H1 (cell line): Measurements from ENCODE around the gene CCDC15. TPM values are rescaled to one million over a fixed set of nuclear protein-coding genes. Genes with fewer than 3 reads are reported as not detected.

Experiments used
- ASH2L ChIP-seq: fragments of 200-600, 300-600 bp; sonication (generic); IDR thresholded peaks from one replicate; pipeline ENCODE4 v1.7.1; 2017; ENCODE audit warnings: low read length
- CHD2 ChIP-seq: IDR thresholded peaks from 2 replicates; pipeline ENCODE4 v1.6.1; 2012; ENCODE audit warnings: low read length, improper control_type of control experiment
- EGR1 ChIP-seq: IDR thresholded peaks from 2 replicates; pipeline ENCODE4 v1.6.1; 2011; ENCODE audit warnings: low read depth, low read length, borderline replicate concordance
- JUND ChIP-seq: IDR thresholded peaks from 2 replicates; pipeline ENCODE4 v1.6.1; 2011; ENCODE audit warnings: mild to moderate bottlenecking, improper control_type of control experiment, low read length
- PHF8 ChIP-seq: fragments of 200-600 bp; sonication (generic); conservative IDR thresholded peaks from 2 replicates; pipeline ENCODE4 v1.7.1; 2012; ENCODE audit warnings: low read depth, mild to moderate bottlenecking, inconsistent platforms, low read length, moderate library complexity
- POLR2A ChIP-seq, 2 experiments: IDR thresholded peaks; 1 replicate in 1 of 2; 2 replicates in 1 of 2; pipeline ENCODE4 v1.6.1; 2011; ENCODE audit warnings: low read depth in 2 of 2, low read length in 2 of 2, mild to moderate bottlenecking in 2 of 2; ENCODE audit errors: control extremely low read depth in 1 of 2
- RBBP5 ChIP-seq: IDR thresholded peaks from 2 replicates; pipeline ENCODE4 v1.7.1; 2012; ENCODE audit warnings: low read depth, mild to moderate bottlenecking, inconsistent platforms, low read length, moderate library complexity, borderline replicate concordance
- SP1 ChIP-seq: IDR thresholded peaks from 2 replicates; pipeline ENCODE4 v1.6.1; 2011; ENCODE audit warnings: low read depth, low read length
- SP2 ChIP-seq: IDR thresholded peaks from 2 replicates; pipeline ENCODE4 v1.6.1; 2012; ENCODE audit warnings: mild to moderate bottlenecking, low read length, inconsistent platforms
- polyA plus RNA-seq, 7 experiments: library from polyadenylated mRNA; depleted of rRNA in 3 of 7; stranded (reverse) in 5 of 7; unstranded in 2 of 7; fragments of >200 nt in 5 of 7; fragments of 200-250 nt in 2 of 7; gene quantifications; 1 replicate in 5 of 7; 2 replicates in 1 of 7; 4 replicates in 1 of 7; pipeline versions ENCODE4 v1.2.1 to v1.2.3, GENCODE V29; 2011 to 2013; ENCODE audit warnings: missing spikeins in 2 of 7, mixed read lengths in 2 of 7
- total RNA-seq: library from RNA; stranded (reverse); fragmentation: NEBNext Ultra II Directional; extraction: Animal tissue kit (Norgen Biotek cat#: 25700); gene quantifications from 2 replicates; pipeline ENCODE4 v1.2.1, GENCODE V29; 2021
- TF ChIP-seq, protein P1 (sequence below): fragments of 300-600 bp; sonication (generic); IDR thresholded peaks from 2 replicates; pipeline ENCODE4 v1.7.1; 2012; ENCODE audit warnings: low read length, moderate library complexity, mild to moderate bottlenecking, inconsistent platforms; ENCODE audit not compliant: insufficient replicate concordance

The CCDC15 gene
- total and polyA plus RNA-seq, 2 of the 8 experiments (the other 6 are each of a cell fraction or from before 2014, with no cell fraction given) = 1.5 to 3.1 TPM

DNA sequence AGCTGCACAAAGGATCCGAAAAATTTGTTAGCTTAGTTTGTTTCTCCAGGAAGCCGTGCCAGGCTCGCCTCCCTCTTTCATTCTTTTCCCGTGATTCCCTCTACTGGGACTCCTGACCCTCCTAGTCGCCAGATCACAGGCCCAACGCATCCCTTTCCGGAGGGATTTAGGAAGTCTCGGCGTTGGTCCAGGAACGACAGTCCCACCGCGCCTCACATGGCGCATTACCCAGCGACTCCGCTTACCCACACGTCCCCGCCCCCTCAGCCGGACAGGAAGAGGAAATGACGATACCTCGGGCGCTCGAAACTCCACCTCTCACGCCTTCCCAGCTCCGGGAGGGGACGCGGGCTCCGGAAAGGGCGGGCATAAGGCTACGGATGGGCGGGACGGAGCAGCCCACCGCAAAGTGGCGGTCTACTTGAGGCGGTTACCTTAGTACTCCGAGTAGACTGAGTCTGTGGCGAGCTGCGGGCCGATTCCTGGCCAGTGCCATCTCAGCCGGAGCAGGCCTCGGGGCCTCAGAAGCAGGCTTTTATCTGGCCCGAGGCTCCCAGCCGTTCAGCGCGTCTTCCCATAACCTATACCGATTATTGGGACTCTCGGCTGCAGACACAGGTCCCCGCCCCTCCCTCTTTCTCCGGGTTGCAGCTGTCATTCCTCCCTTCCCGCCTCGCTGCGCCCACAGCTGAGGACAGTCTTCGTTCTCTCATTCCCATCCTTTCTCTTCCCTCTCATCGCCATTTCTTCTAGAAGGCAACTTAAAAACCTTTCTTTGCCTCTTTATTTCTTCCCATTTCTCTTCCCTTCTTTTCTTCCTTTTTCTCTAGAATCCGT is at the start of gene CCDC15 (continued):
- TF ChIP-seq, protein P1, sequence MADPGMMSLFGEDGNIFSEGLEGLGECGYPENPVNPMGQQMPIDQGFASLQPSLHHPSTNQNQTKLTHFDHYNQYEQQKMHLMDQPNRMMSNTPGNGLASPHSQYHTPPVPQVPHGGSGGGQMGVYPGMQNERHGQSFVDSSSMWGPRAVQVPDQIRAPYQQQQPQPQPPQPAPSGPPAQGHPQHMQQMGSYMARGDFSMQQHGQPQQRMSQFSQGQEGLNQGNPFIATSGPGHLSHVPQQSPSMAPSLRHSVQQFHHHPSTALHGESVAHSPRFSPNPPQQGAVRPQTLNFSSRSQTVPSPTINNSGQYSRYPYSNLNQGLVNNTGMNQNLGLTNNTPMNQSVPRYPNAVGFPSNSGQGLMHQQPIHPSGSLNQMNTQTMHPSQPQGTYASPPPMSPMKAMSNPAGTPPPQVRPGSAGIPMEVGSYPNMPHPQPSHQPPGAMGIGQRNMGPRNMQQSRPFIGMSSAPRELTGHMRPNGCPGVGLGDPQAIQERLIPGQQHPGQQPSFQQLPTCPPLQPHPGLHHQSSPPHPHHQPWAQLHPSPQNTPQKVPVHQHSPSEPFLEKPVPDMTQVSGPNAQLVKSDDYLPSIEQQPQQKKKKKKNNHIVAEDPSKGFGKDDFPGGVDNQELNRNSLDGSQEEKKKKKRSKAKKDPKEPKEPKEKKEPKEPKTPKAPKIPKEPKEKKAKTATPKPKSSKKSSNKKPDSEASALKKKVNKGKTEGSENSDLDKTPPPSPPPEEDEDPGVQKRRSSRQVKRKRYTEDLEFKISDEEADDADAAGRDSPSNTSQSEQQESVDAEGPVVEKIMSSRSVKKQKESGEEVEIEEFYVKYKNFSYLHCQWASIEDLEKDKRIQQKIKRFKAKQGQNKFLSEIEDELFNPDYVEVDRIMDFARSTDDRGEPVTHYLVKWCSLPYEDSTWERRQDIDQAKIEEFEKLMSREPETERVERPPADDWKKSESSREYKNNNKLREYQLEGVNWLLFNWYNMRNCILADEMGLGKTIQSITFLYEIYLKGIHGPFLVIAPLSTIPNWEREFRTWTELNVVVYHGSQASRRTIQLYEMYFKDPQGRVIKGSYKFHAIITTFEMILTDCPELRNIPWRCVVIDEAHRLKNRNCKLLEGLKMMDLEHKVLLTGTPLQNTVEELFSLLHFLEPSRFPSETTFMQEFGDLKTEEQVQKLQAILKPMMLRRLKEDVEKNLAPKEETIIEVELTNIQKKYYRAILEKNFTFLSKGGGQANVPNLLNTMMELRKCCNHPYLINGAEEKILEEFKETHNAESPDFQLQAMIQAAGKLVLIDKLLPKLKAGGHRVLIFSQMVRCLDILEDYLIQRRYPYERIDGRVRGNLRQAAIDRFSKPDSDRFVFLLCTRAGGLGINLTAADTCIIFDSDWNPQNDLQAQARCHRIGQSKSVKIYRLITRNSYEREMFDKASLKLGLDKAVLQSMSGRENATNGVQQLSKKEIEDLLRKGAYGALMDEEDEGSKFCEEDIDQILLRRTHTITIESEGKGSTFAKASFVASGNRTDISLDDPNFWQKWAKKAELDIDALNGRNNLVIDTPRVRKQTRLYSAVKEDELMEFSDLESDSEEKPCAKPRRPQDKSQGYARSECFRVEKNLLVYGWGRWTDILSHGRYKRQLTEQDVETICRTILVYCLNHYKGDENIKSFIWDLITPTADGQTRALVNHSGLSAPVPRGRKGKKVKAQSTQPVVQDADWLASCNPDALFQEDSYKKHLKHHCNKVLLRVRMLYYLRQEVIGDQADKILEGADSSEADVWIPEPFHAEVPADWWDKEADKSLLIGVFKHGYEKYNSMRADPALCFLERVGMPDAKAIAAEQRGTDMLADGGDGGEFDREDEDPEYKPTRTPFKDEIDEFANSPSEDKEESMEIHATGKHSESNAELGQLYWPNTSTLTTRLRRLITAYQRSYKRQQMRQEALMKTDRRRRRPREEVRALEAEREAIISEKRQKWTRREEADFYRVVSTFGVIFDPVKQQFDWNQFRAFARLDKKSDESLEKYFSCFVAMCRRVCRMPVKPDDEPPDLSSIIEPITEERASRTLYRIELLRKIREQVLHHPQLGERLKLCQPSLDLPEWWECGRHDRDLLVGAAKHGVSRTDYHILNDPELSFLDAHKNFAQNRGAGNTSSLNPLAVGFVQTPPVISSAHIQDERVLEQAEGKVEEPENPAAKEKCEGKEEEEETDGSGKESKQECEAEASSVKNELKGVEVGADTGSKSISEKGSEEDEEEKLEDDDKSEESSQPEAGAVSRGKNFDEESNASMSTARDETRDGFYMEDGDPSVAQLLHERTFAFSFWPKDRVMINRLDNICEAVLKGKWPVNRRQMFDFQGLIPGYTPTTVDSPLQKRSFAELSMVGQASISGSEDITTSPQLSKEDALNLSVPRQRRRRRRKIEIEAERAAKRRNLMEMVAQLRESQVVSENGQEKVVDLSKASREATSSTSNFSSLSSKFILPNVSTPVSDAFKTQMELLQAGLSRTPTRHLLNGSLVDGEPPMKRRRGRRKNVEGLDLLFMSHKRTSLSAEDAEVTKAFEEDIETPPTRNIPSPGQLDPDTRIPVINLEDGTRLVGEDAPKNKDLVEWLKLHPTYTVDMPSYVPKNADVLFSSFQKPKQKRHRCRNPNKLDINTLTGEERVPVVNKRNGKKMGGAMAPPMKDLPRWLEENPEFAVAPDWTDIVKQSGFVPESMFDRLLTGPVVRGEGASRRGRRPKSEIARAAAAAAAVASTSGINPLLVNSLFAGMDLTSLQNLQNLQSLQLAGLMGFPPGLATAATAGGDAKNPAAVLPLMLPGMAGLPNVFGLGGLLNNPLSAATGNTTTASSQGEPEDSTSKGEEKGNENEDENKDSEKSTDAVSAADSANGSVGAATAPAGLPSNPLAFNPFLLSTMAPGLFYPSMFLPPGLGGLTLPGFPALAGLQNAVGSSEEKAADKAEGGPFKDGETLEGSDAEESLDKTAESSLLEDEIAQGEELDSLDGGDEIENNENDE = peak; percentile 97
- TF ChIP-seq JUND (no peak), CHD2 (no peak), EGR1 (peak; percentile 46; the same call in 1 of the 2 replicates), POLR2A (IDR thresholded peaks at IDR 0.05; ENCODE audit: control extremely low read depth in 1 of 2, low read depth in 2 of 2, low read length in 2 of 2) (peak; percentile 83 to 95), RBBP5 (peak; percentile 48; the same call in 1 of the 2 replicates), SP2 (no peak), PHF8 (peak; percentile 89), ASH2L (peak; percentile 52), SP1 (peak; percentile 51; the same call in 1 of the 2 replicates)
